Astrocyte (in vitro differentiated cells and primary cell): ENCODE measurements around the gene TBRG4. TPM values are rescaled to one million over a fixed set of nuclear protein-coding genes. Genes with fewer than 3 reads are reported as not detected.
"Not testable (repeated sequence)": the region's sequence is repeated elsewhere in the genome, so short reads cannot be mapped to it uniquely, and the experiment has no call there.

Source experiments
- DNase-seq: peaks from one replicate; pipeline ENCODE4 v3.0.0-alpha.2; 2010; ENCODE audit warnings: low read depth
- FAIRE-seq: peaks from 2 replicates; lab custom pipeline; 2011; peaks lifted over from hg19 to GRCh38; lab: Jason Lieb, UNC
- H2AFZ ChIP-seq: 2 replicates; pipeline ENCODE4 v1.6.0; 2012; ENCODE audit warnings: low read depth, low read length, inconsistent platforms
- H3K27ac ChIP-seq: 2 replicates; pipeline ENCODE4 v1.5.1; 2011; ENCODE audit warnings: low read depth, low read length, inconsistent platforms
- H3K27me3 ChIP-seq: 2 replicates; pipeline ENCODE4 v1.6.0; 2011; ENCODE audit warnings: low read length, inconsistent platforms; ENCODE audit not compliant: insufficient read depth
- H3K36me3 ChIP-seq: 2 replicates; pipeline ENCODE4 v1.5.1; 2011; ENCODE audit warnings: low read length, inconsistent platforms; ENCODE audit not compliant: insufficient read depth
- H3K4me1 ChIP-seq: 2 replicates; pipeline ENCODE4 v1.5.1; 2011; ENCODE audit warnings: low read length, inconsistent platforms; ENCODE audit not compliant: insufficient read depth
- H3K4me2 ChIP-seq: 2 replicates; pipeline ENCODE4 v1.6.0; 2012; ENCODE audit warnings: low read length, inconsistent platforms
- H3K4me3 ChIP-seq: 2 replicates; pipeline ENCODE4 v1.5.1; 2011; ENCODE audit warnings: low read depth, mild to moderate bottlenecking, low read length, inconsistent platforms; ENCODE audit not compliant: insufficient read depth
- H3K79me2 ChIP-seq: 2 replicates; pipeline ENCODE4 v1.6.0; 2012; ENCODE audit warnings: mild to moderate bottlenecking, low read length, inconsistent platforms; ENCODE audit not compliant: insufficient read depth
- H3K9ac ChIP-seq: 2 replicates; pipeline ENCODE4 v1.6.0; 2012; ENCODE audit warnings: mild to moderate bottlenecking, low read length, inconsistent platforms
- H3K9me3 ChIP-seq: 2 replicates; pipeline ENCODE4 v1.5.1; 2012; ENCODE audit warnings: low read depth, mild to moderate bottlenecking, low read length, inconsistent platforms; ENCODE audit not compliant: insufficient read depth
- H4K20me1 ChIP-seq: 2 replicates; pipeline ENCODE4 v1.6.0; 2012; ENCODE audit warnings: low read length, inconsistent platforms; ENCODE audit not compliant: insufficient read depth
- H3K27ac Mint-ChIP-seq: one replicate; pipeline ENCODE4 v1.8.0; 2021; ENCODE audit warnings: mild to moderate bottlenecking, mixed read lengths; ENCODE audit not compliant: unreplicated experiment
- H3K27me3 Mint-ChIP-seq: one replicate; pipeline ENCODE4 v1.8.0; 2021; ENCODE audit warnings: low read depth, mixed read lengths; ENCODE audit not compliant: unreplicated experiment
- H3K36me3 Mint-ChIP-seq: one replicate; pipeline ENCODE4 v1.8.0; 2021; ENCODE audit warnings: low read depth, mixed read lengths; ENCODE audit not compliant: unreplicated experiment
- H3K4me1 Mint-ChIP-seq: one replicate; pipeline ENCODE4 v1.8.0; 2021; ENCODE audit warnings: low read depth, mixed read lengths; ENCODE audit not compliant: unreplicated experiment
- H3K4me3 Mint-ChIP-seq: one replicate; pipeline ENCODE4 v1.8.0; 2021; ENCODE audit warnings: mild to moderate bottlenecking, moderate library complexity, mixed read lengths; ENCODE audit not compliant: unreplicated experiment
- H3K9me3 Mint-ChIP-seq: one replicate; pipeline ENCODE4 v1.8.0; 2021; ENCODE audit warnings: mild to moderate bottlenecking, mixed read lengths; ENCODE audit not compliant: unreplicated experiment
- CTCF ChIP-seq: IDR thresholded peaks from 2 replicates; pipeline ENCODE4 v1.5.1; 2011; ENCODE audit warnings: low read depth, mild to moderate bottlenecking, inconsistent platforms, low read length, moderate library complexity; ENCODE audit not compliant: insufficient read depth
- EZH2 ChIP-seq: IDR thresholded peaks from 2 replicates; pipeline ENCODE4 v1.6.1; 2012; ENCODE audit warnings: mild to moderate bottlenecking, low read length, inconsistent platforms; ENCODE audit not compliant: insufficient read depth
- total RNA-seq: library from RNA; stranded (reverse); gene quantifications from 2 replicates; pipeline ENCODE4 v1.2.1, GENCODE V29; 2021

The TBRG4 gene
- total RNA-seq, 1 donor from 2014 or later = 65.2 TPM

DNA sequence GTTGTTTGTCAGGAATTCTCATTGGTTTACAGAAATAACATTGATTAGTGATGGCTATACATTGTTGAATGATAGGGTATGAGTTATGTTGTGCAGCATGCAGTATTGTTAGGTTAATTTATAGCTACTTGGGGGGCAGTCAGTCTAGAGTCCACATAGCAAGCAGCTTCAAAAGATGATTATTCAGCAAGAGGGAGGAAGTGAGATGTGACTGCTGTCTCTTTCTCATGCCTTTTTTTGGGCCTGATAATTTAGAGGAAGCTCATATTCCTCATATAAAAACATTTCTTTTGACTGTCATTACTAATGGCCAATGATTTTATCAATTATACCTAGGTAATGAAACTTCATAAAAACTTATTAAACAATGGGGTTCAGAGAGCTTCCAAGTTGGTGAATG is 3.4 kb upstream of the TBRG4 start:
- Histone ChIP-seq H3K4me3 (no peak overlapping the region), H2AFZ (no peak overlapping the region), H3K4me1 (peaks cover 7% of the 10 kb centered on the region), H3K4me2 (no peak overlapping the region), H3K36me3 (no peaks in the 10 kb centered on the region), H3K27me3 (peaks cover 14% of the 10 kb centered on the region), H3K9ac (no peak overlapping the region), H3K27ac (no peak overlapping the region), H4K20me1 (no peaks in the 10 kb centered on the region), H3K79me2 (peaks cover 17% of the 10 kb centered on the region), H3K9me3 (no peaks in the 10 kb centered on the region)
- FAIRE-seq (no peak), DNase-seq (no peak)
- H3K27ac Mint-ChIP-seq = no peak overlapping the region
- H3K9me3 Mint-ChIP-seq = no peaks in the 10 kb centered on the region
- no peak overlapping the region for H3K4me3 Mint-ChIP-seq
- peaks cover 33% of the 10 kb centered on the region for H3K27me3 Mint-ChIP-seq
- H3K4me1 Mint-ChIP-seq = peaks cover 5% of the 10 kb centered on the region
- no peaks in the 10 kb centered on the region for H3K36me3 Mint-ChIP-seq
- TF ChIP-seq CTCF (no peak), EZH2 (no peak)

DNA sequence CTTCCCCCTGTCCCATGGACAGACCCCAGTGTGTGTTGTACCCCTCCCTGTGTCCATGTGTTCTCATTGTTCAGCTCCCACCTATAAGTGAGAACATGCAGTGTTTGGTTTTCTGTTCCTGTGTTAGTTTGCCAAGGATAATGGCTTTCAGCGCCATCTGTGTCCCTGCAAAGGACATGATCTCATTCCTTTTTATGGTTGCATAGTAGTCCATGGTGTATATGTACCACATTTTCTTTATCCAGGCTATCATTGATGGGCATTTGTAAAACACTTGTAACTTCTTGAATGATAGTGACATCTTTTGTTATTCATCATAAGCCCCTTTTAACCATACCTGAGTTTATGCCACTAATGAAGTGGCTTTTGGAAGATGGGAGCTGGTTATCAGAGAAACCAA is 2.8 kb upstream of the TBRG4 start:
- not testable (repeated sequence) for H3K4me1 Mint-ChIP-seq, H3K4me2 ChIP-seq, FAIRE-seq, H3K27ac ChIP-seq, H3K27ac Mint-ChIP-seq, H3K4me3 Mint-ChIP-seq, H3K9me3 Mint-ChIP-seq, H3K4me1 ChIP-seq, H3K36me3 ChIP-seq, H4K20me1 ChIP-seq, H3K9me3 ChIP-seq, H3K36me3 Mint-ChIP-seq, H3K9ac ChIP-seq, H2AFZ ChIP-seq, H3K4me3 ChIP-seq, DNase-seq
- peaks cover 31% of the 10 kb centered on the region for H3K27me3 Mint-ChIP-seq
- Histone ChIP-seq H3K79me2 (peaks cover 23% of the 10 kb centered on the region), H3K27me3 (peaks cover 14% of the 10 kb centered on the region)

DNA sequence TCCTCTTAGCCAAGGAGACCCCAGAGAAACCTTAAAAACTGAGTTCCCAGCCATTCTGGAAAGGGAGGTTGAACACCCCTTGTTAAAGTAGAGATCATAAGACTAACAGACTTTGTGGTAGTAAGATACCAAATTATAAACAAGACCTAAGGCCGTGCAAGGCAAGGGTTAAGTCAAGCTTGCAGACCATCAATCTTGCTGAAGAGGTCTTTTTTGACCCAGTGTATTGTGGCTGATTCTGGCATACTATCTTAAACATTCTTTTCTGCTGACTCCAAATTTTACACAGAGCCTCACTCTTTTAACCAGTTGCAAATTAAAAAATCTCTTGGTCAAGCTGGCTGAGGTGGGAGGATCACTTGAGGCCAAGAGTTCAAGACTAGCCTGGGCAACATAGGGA is 1.2 kb upstream of the TBRG4 start:
- H3K27ac ChIP-seq = no peak overlapping the region
- H3K4me1 ChIP-seq = peaks cover 11% of the 10 kb centered on the region
- peaks cover 14% of the 10 kb centered on the region for H3K27me3 ChIP-seq
- H3K36me3 ChIP-seq = peaks cover 13% of the 10 kb centered on the region
- peak overlapping the region; percentile 99 for H3K27ac Mint-ChIP-seq
- H3K4me1 Mint-ChIP-seq = peaks cover 14% of the 10 kb centered on the region
- peaks cover 18% of the 10 kb centered on the region for H4K20me1 ChIP-seq
- TF ChIP-seq CTCF (no peak), EZH2 (no peak)
- DNase-seq (peak; percentile 64), FAIRE-seq (no peak)
- no peak overlapping the region for H3K4me3 ChIP-seq
- peaks cover 26% of the 10 kb centered on the region for H3K27me3 Mint-ChIP-seq
- H3K36me3 Mint-ChIP-seq = no peaks in the 10 kb centered on the region
- peaks cover 39% of the 10 kb centered on the region for H3K79me2 ChIP-seq
- no peaks in the 10 kb centered on the region for H3K9me3 ChIP-seq
- H3K4me3 Mint-ChIP-seq = peak overlapping the region; percentile 97
- H3K9ac ChIP-seq = no peak overlapping the region
- H2AFZ ChIP-seq = no peak overlapping the region
- H3K4me2 ChIP-seq = peak overlapping the region; percentile 85
- H3K9me3 Mint-ChIP-seq = no peaks in the 10 kb centered on the region
